ENCODE measurements around the gene NAA50. TPM values are rescaled to one million over a fixed set of nuclear protein-coding genes. Genes with fewer than 3 reads are reported as not detected.

The NAA50 gene
- total RNA-seq, 1 donor from 2014 or later, result 42.5 TPM

DNA sequence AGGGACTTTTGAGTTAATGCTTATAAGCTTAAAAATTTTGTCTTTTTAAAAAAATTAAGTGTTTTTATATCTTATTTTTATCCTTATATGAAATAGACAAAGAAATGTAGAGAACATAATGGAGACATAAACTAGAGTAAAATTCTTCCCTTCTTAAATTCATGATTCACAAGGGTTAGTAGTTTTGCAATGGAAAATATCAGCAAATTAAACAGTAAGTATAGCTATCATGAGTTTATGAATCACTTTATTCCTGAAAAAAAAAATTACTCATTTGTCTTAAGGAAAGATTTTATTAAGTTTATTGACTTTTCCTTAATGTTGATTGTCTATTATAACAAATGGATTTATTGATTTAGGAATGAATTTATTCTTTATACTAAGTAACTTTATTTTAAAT lies 5.1 kb upstream of the NAA50 start:
- Mint-ChIP-seq H3K27ac (ENCODE audit: unreplicated experiment) (no peak overlapping the region), H3K9me3 (ENCODE audit: unreplicated experiment) (peaks cover 6% of the 10 kb centered on the region), H3K4me3 (ENCODE audit: unreplicated experiment) (no peak overlapping the region), H3K27me3 (ENCODE audit: unreplicated experiment) (peaks cover 5% of the 10 kb centered on the region), H3K4me1 (ENCODE audit: low read depth, unreplicated experiment) (peaks cover 3% of the 10 kb centered on the region), H3K36me3 (ENCODE audit: unreplicated experiment) (no peaks in the 10 kb centered on the region)
- TF ChIP-seq, protein P1, sequence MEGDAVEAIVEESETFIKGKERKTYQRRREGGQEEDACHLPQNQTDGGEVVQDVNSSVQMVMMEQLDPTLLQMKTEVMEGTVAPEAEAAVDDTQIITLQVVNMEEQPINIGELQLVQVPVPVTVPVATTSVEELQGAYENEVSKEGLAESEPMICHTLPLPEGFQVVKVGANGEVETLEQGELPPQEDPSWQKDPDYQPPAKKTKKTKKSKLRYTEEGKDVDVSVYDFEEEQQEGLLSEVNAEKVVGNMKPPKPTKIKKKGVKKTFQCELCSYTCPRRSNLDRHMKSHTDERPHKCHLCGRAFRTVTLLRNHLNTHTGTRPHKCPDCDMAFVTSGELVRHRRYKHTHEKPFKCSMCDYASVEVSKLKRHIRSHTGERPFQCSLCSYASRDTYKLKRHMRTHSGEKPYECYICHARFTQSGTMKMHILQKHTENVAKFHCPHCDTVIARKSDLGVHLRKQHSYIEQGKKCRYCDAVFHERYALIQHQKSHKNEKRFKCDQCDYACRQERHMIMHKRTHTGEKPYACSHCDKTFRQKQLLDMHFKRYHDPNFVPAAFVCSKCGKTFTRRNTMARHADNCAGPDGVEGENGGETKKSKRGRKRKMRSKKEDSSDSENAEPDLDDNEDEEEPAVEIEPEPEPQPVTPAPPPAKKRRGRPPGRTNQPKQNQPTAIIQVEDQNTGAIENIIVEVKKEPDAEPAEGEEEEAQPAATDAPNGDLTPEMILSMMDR (IDR thresholded peaks at IDR 0.05; ENCODE audit: partially characterized antibody, unreplicated experiment), result no peak
- no peak for DNase-seq

DNA sequence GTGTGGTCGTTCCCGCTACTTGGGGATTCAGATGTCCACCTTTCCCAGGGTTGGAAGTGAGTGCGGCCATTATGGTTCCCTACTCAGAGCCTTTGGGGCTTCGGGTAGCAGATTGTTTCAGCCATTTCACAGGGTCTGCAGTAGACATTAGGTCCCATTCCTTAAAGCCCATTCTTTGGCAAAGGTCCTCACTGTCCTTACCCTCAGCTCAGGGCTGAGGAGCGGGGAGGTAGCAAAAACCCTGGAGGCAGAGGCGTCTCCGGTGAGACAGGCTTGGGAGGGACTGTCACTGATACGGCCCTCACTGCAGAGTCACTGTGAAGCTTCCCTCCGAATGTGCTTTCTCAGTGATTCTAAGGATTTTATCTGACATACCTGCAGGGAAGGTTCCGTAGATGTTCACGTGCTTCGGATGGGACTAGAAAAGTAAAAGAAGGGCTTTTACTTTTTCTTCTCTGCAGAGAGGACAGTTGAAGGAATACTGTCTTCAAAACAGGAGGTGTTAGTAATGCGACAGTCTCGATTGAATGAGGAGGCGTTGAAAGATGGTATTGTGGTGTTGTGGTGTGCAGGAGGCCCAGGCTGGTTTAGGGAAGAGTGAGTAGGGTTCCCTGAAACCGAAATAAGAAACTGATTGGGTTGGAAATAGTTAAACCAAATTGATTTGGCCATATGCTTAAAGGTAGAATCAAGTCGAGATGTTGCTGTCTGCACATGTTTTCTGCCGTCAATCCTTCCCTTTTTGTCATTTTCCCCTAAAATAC lies 1.4 kb upstream of the NAA50 start:
- peak overlapping the region; percentile 99 for H3K4me3 Mint-ChIP-seq (ENCODE audit: unreplicated experiment)
- no peak for DNase-seq
- TF ChIP-seq, protein P1 (IDR thresholded peaks at IDR 0.05; ENCODE audit: partially characterized antibody, unreplicated experiment), result no peak
- peaks cover 3% of the 10 kb centered on the region for H3K4me1 Mint-ChIP-seq (ENCODE audit: low read depth, unreplicated experiment)
- H3K27ac Mint-ChIP-seq (ENCODE audit: unreplicated experiment), result peak overlapping the region; percentile 99
- H3K9me3 Mint-ChIP-seq (ENCODE audit: unreplicated experiment), result peaks cover 9% of the 10 kb centered on the region
- H3K36me3 Mint-ChIP-seq (ENCODE audit: unreplicated experiment), result no peaks in the 10 kb centered on the region
- peaks cover 8% of the 10 kb centered on the region for H3K27me3 Mint-ChIP-seq (ENCODE audit: unreplicated experiment)

DNA sequence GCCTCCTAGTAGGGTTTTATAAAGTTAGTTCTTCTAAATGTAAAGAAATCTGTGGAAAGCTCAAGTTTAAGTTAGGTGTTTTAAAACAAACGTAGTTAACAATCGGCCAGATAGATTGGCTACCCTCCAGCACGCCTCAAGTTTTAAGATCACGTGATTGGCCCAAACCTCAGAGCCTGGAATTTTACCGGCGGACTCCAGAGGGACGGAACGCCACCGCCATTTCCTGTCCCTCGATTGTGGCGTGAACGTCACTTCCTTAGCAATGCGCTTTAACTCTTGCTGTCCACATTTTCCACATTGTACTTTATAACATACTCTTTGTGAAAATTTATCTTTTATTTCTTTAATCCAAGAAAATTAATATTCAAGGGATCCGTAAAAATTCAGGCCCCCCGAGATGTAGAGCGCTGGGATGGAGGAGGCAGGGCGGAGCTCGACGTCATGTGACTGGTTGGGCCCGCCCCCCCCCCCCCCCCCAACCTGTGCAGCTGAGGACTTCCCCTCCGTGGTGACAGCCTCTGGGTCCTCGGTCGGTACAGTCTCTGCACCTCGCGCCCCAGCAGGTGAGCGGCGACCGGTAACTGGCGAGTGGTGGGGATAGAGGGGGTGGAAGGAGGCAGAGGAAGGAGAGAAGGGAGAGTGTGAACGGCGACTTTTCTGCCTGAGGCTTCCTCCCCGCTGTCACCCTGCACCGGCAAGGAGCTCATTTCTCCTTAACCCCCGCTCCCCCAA lies 666 bp upstream of the NAA50 start, which contains the start of gene ATP6V1A:
Gene ATP6V1A (plus strand): TSS at position 488 of the 735 bp plus-strand sequence. CDS start 31,719 bp downstream, outside the sequence.
- H3K27me3 Mint-ChIP-seq (ENCODE audit: unreplicated experiment), result peaks cover 8% of the 10 kb centered on the region
- H3K36me3 Mint-ChIP-seq (ENCODE audit: unreplicated experiment), result no peaks in the 10 kb centered on the region
- H3K4me1 Mint-ChIP-seq (ENCODE audit: low read depth, unreplicated experiment), result peaks cover 3% of the 10 kb centered on the region
- TF ChIP-seq, protein P1 (IDR thresholded peaks at IDR 0.05; ENCODE audit: partially characterized antibody, unreplicated experiment), result no peak
- H3K27ac Mint-ChIP-seq (ENCODE audit: unreplicated experiment), result peak within 1 kb of the TSS; percentile 99
- DNase-seq, result peak; percentile 81
- peaks cover 9% of the 10 kb centered on the region for H3K9me3 Mint-ChIP-seq (ENCODE audit: unreplicated experiment)
- H3K4me3 Mint-ChIP-seq (ENCODE audit: unreplicated experiment), result peak within 1 kb of the TSS; percentile 99

DNA sequence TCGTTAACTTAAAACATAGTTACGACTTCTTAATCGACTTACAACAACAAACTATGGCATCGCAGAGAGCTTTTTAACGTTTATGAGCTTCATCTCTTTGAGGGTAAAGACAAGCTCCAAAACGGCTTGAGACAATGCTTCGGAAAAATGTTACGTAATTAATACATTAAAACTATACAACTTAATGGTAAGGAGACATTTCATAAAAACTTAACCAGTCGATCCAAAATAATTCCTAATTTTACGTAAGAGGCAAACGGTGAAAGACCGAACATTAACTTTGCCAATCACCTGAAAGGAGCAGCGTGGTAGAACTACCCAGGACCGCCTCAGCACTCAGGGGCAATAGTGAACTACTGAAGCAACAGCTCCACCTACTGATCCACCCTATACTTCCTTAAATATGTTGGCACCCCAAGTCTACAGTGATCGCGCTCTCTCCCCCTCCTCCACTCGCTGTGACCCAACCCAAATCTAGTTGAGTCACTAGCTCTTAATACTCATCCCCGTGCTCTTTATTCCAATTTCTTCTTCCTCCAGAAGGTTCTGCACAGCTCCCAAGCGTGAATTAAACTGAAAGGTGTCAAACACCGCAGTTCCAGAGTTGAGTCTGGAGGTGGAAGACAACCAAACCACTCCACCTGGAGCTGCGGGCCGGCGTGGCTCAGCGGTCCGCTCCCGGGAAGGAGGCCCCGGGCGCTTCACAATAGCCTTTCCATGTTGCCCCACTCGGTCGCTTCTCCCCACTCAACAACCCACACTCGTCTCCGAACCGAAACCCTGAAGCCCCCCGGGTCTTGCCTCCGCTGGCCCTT lies 901 bp downstream of the NAA50 start:
- Mint-ChIP-seq H3K27ac (ENCODE audit: unreplicated experiment) (peak overlapping the region; percentile 65), H3K4me1 (ENCODE audit: low read depth, unreplicated experiment) (peaks cover 3% of the 10 kb centered on the region), H3K4me3 (ENCODE audit: unreplicated experiment) (peak overlapping the region; percentile 99), H3K36me3 (ENCODE audit: unreplicated experiment) (no peaks in the 10 kb centered on the region), H3K9me3 (ENCODE audit: unreplicated experiment) (peaks cover 9% of the 10 kb centered on the region), H3K27me3 (ENCODE audit: unreplicated experiment) (peaks cover 8% of the 10 kb centered on the region)
- DNase-seq, result peak; percentile 45
- TF ChIP-seq, protein P1 (IDR thresholded peaks at IDR 0.05; ENCODE audit: partially characterized antibody, unreplicated experiment), result peak; percentile 50
